K562 (cell line): Measurements from ENCODE around the gene C19orf12. TPM values are rescaled to one million over a fixed set of nuclear protein-coding genes. Genes with fewer than 3 reads are reported as not detected.

ENCODE experiments used
- ATAC-seq: fragments of 200-7000 bp; cut with Tn5 transposase; 3 replicates; pipeline ENCODE4 v1.9.1; 2020; ENCODE audit warnings: moderate library complexity
- BruUV-seq: library from RNA; stranded (reverse); fragments of 400-500 nt; replicated peaks from 2 replicates; lab custom pipeline; 2021; lab: Mats Ljungman, UMichigan
- CTCF ChIA-PET: fragments of 300-600 bp; formaldehyde crosslinking; extraction: SDS; loops from one replicate; lab custom pipeline; 2021; ENCODE audit warnings: low intra/inter-chr PET ratio; lab: Yijun Ruan, JAX
- POLR2A ChIA-PET: fragments of 300-600, 350-650 bp; sonication (Branson Sonifier 250); formaldehyde crosslinking; extraction: SDS; loops from one replicate; lab custom pipeline; 2021; ENCODE audit warnings: antibody characterized with exemption, inconsistent platforms; lab: Yijun Ruan, JAX
- DNase-seq, 4 experiments: peaks; one replicate each; pipeline versions ENCODE4 v3.0.0 to v3.0.0-alpha.2; 2011 to 2018; ENCODE audit warnings: low spot score in 3 of 4, mixed read lengths in 3 of 4; ENCODE audit errors: extremely low read depth in 1 of 4
- FAIRE-seq: peaks from 2 replicates; lab custom pipeline; 2011; peaks lifted over from hg19 to GRCh38; lab: Jason Lieb, UNC
- H2AFZ ChIP-seq: 2 replicates; pipeline ENCODE4 v1.6.0; 2011; ENCODE audit warnings: low read depth, low read length, control low read depth, inconsistent platforms
- H3K27ac ChIP-seq: fragments of 200-600 bp; 3 replicates; pipeline ENCODE4 v1.8.0; 2011; ENCODE audit warnings: low read depth, mild to moderate bottlenecking, control low read depth, inconsistent platforms, low read length, moderate library complexity, mixed read lengths; ENCODE audit errors: extremely low read depth
- H3K27me3 ChIP-seq, 2 experiments: fragments of 300-600 bp in 1 of 2; 2 replicates in 1 of 2; 3 replicates in 1 of 2; pipeline versions ENCODE4 v1.6.0 to v1.8.0; 2011; ENCODE audit warnings: inconsistent platforms in 2 of 2, low read length in 2 of 2, mild to moderate bottlenecking in 1 of 2, mixed read lengths in 1 of 2, moderate library complexity in 1 of 2; ENCODE audit not compliant: control insufficient read depth in 2 of 2, insufficient read depth in 2 of 2
- H3K36me3 ChIP-seq: fragments of 300-600 bp; 3 replicates; pipeline ENCODE4 v1.8.0; 2011; ENCODE audit warnings: mild to moderate bottlenecking, low read length, inconsistent platforms; ENCODE audit not compliant: control insufficient read depth, insufficient read depth
- H3K4me1 ChIP-seq, 2 experiments: fragments of 200-600 bp in 1 of 2; replicated peaks in 1 of 2; 2 replicates in 1 of 2; 3 replicates in 1 of 2; pipeline versions ENCODE4 v1.5.1 to v1.8.0; 2011; ENCODE audit warnings: inconsistent platforms in 2 of 2, low read length in 2 of 2, mild to moderate bottlenecking in 1 of 2, mixed read lengths in 1 of 2, moderate library complexity in 1 of 2; ENCODE audit not compliant: control insufficient read depth in 2 of 2, insufficient read depth in 2 of 2
- H3K4me2 ChIP-seq: 2 replicates; pipeline ENCODE4 v1.6.1; 2011; ENCODE audit warnings: low read length, control low read depth, inconsistent platforms, mixed read lengths; ENCODE audit not compliant: insufficient read depth
- H3K4me3 ChIP-seq: fragments of 200-600 bp; sonication (generic), shearing (Covaris generic); 2 replicates; pipeline ENCODE4 v1.5.1; 2016; ENCODE audit warnings: control low read depth, inconsistent platforms
- H3K79me2 ChIP-seq: fragments of 200-600 bp; 3 replicates; pipeline ENCODE4 v1.8.0; 2011; ENCODE audit warnings: low read length, inconsistent platforms; ENCODE audit not compliant: control insufficient read depth, insufficient read depth
- H3K9ac ChIP-seq, 2 experiments: 2 replicates each; pipeline versions ENCODE4 v1.6.0 to v1.6.1; 2011; ENCODE audit warnings: low read depth in 2 of 2, low read length in 2 of 2, control low read depth in 1 of 2, inconsistent platforms in 1 of 2, mild to moderate bottlenecking in 1 of 2, mixed read lengths in 1 of 2; ENCODE audit not compliant: insufficient read depth in 1 of 2
- H3K9me1 ChIP-seq: one replicate; pipeline ENCODE4 v1.6.0; 2011; ENCODE audit warnings: inconsistent platforms, mild to moderate bottlenecking, low read length, moderate library complexity; ENCODE audit not compliant: control insufficient read depth, insufficient read depth
- H3K9me3 ChIP-seq: replicated peaks from 2 replicates; pipeline ENCODE4 v1.5.1; 2011; ENCODE audit warnings: low read depth, low read length, inconsistent platforms; ENCODE audit not compliant: control insufficient read depth, insufficient read depth
- H4K20me1 ChIP-seq: replicated peaks from 2 replicates; pipeline ENCODE4 v1.6.1; 2011; ENCODE audit warnings: low read length, inconsistent platforms, mixed read lengths; ENCODE audit not compliant: control insufficient read depth, insufficient read depth
- SNIP1 ChIP-seq: fragments of 450-650 bp; IDR thresholded peaks from 2 replicates; pipeline ENCODE4 v1.7.1; 2017; ENCODE audit warnings: low read depth, mild to moderate bottlenecking
- TCF7L2 ChIP-seq: fragments of 150-350 bp; IDR thresholded peaks from 2 replicates; pipeline ENCODE4 v1.6.1; 2016; ENCODE audit warnings: low read depth, mild to moderate bottlenecking, low read length, moderate library complexity
- WGBS: fragments of 100-300 bp; shearing (Covaris generic); methylation state at CpG from one replicate; pipeline ENCODE4 v1.1.6; 2016; ENCODE audit warnings: low coverage, mixed read lengths; ENCODE audit not compliant: insufficient coverage; ENCODE audit errors: missing lambda C conversion rate; 5-methylcytosine and 5-hydroxymethylcytosine counted together
- in situ Hi-C: fragments of 300-500 bp; cut with MboI; formaldehyde crosslinking; loops from 4 replicates; pipeline ENCODE4 v1.15.0; 2018; ENCODE audit warnings: inconsistent platforms, mixed read lengths
- intact Hi-C: fragments of 100-400 bp; cut with micrococcal nuclease; formaldehyde crosslinking; loops from 2 replicates; pipeline ENCODE4 v1.14.2; 2022
- polyA plus RNA-seq, 8 experiments: library from polyadenylated mRNA; depleted of rRNA in 4 of 8; stranded (reverse) in 5 of 8; unstranded in 3 of 8; fragments of >200 nt; fragmentation: Nextera tagmentation in 2 of 8; fragmentation: Illumina TruSeq in 1 of 8; extraction: Ambion mirVana in 2 of 8; extraction: Trizol in 1 of 8; gene quantifications; 2 replicates each; pipeline versions ENCODE4 v1.2.1 to v1.2.3, GENCODE V29; 2011 to 2014; ENCODE audit warnings: inconsistent platforms in 1 of 8, missing spikeins in 1 of 8
- total RNA-seq, 7 experiments: library from RNA; depleted of rRNA in 6 of 7; stranded (reverse); fragments of >200 nt in 6 of 7; fragmentation: Illumina TruSeq in 2 of 7; extraction: Trizol in 2 of 7; gene quantifications; 2 replicates each; pipeline versions ENCODE4 v1.2.1 to v1.2.3, GENCODE V29; 2011 to 2021; ENCODE audit warnings: low replicate concordance in 1 of 7
- TF ChIP-seq, protein P1 (sequence below), 2 experiments: fragments of 450-650 bp; formaldehyde crosslinking in 1 of 2; IDR thresholded peaks; 2 replicates each; pipeline versions ENCODE4 v1.4.0 to v1.6.1; 2014 to 2020; ENCODE audit warnings: mild to moderate bottlenecking in 2 of 2, borderline replicate concordance in 1 of 2, low read depth in 1 of 2
- TF ChIP-seq, protein P2 (sequence below): fragments of 250-450 bp; sonication (Bioruptor Pico); IDR thresholded peaks from 2 replicates; pipeline ENCODE4 v1.9.0; 2021; ENCODE audit warnings: mild to moderate bottlenecking

The C19orf12 gene
- total and polyA plus RNA-seq, 9 of the 15 experiments (the other 6 are each of a cell fraction or from before 2014, with no cell fraction given): 1.9 to 14.5 (median 10.2) TPM

- Histone ChIP-seq H3K4me3 (no peak overlapping the region), H2AFZ (no peak overlapping the region), H3K27me3 (no peaks in the 10 kb centered on the region), H3K9me1 (no peaks in the 10 kb centered on the region), H3K4me2 (no peak overlapping the region), H3K36me3 (peaks cover 39% of the 10 kb centered on the region; the same call in 1 of the 3 replicates), H3K9ac (no peak overlapping the region), H4K20me1 (no peaks in the 10 kb centered on the region), H3K4me1 (peaks cover 9 to 43% of the 10 kb centered on the region in 2 experiments; a peak in 4 of 5 replicates), H3K9me3 (no peaks in the 10 kb centered on the region), H3K27ac (no peak overlapping the region), H3K79me2 (peaks cover 18% of the 10 kb centered on the region)
- FAIRE-seq (no peak), ATAC-seq (peak; percentile 21), DNase-seq (no peak)
- in situ Hi-C loops: no loop called here
- ChIA-PET CTCF (no interaction called here), POLR2A (no interaction called here)
- intact Hi-C loops: no loop called here
- 77% methylated on average over 8 of the region's 8 CpGs for WGBS
- BruUV-seq: no TSS peak
- TF ChIP-seq, protein P1, sequence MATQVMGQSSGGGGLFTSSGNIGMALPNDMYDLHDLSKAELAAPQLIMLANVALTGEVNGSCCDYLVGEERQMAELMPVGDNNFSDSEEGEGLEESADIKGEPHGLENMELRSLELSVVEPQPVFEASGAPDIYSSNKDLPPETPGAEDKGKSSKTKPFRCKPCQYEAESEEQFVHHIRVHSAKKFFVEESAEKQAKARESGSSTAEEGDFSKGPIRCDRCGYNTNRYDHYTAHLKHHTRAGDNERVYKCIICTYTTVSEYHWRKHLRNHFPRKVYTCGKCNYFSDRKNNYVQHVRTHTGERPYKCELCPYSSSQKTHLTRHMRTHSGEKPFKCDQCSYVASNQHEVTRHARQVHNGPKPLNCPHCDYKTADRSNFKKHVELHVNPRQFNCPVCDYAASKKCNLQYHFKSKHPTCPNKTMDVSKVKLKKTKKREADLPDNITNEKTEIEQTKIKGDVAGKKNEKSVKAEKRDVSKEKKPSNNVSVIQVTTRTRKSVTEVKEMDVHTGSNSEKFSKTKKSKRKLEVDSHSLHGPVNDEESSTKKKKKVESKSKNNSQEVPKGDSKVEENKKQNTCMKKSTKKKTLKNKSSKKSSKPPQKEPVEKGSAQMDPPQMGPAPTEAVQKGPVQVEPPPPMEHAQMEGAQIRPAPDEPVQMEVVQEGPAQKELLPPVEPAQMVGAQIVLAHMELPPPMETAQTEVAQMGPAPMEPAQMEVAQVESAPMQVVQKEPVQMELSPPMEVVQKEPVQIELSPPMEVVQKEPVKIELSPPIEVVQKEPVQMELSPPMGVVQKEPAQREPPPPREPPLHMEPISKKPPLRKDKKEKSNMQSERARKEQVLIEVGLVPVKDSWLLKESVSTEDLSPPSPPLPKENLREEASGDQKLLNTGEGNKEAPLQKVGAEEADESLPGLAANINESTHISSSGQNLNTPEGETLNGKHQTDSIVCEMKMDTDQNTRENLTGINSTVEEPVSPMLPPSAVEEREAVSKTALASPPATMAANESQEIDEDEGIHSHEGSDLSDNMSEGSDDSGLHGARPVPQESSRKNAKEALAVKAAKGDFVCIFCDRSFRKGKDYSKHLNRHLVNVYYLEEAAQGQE (IDR thresholded peaks at IDR 0.05; ENCODE audit: borderline replicate concordance): peak; percentile 35; the same call in 1 of the 2 replicates
- TF ChIP-seq, protein P1 (CRISPR knock-in tag; IDR thresholded peaks at IDR 0.05; ENCODE audit: low read depth): no peak
- TF ChIP-seq, protein P2, sequence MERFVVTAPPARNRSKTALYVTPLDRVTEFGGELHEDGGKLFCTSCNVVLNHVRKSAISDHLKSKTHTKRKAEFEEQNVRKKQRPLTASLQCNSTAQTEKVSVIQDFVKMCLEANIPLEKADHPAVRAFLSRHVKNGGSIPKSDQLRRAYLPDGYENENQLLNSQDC (CRISPR knock-in tag): no peak
- TF ChIP-seq TCF7L2 (no peak), SNIP1 (no peak)
Measured at GRCh38 chr19:29676586-29676985, 38.5 kb downstream of the C19orf12 start.
